Endothelial cell of umbilical vein (primary cell): Measurements from ENCODE around the gene STK39. TPM values are rescaled to one million over a fixed set of nuclear protein-coding genes. Genes with fewer than 3 reads are reported as not detected.

Source experiments
- BruUV-seq: library from RNA; stranded (reverse); fragments of 400-500 nt; replicated peaks from 2 replicates; lab custom pipeline; 2021; lab: Mats Ljungman, UMichigan
- CTCF ChIA-PET: fragments of 300-600, 350-600 bp; sonication (Branson Sonifier 250); formaldehyde crosslinking; loops from one replicate; lab custom pipeline; 2021; ENCODE audit warnings: antibody characterized with exemption, inconsistent platforms; lab: Charles Lee
- POLR2A ChIA-PET: fragments of 300-600, 350-600 bp; sonication (Branson Sonifier 250); formaldehyde crosslinking; loops from one replicate; lab custom pipeline; 2021; ENCODE audit warnings: antibody characterized with exemption, inconsistent platforms; lab: Charles Lee
- DNase-seq: peaks from one replicate; pipeline ENCODE4 v3.0.0-alpha.2; 2011; ENCODE audit warnings: low read depth, low spot score
- FAIRE-seq: peaks from 2 replicates; lab custom pipeline; 2011; peaks lifted over from hg19 to GRCh38; lab: Jason Lieb, UNC
- H2AFZ ChIP-seq: 2 replicates; pipeline ENCODE4 v1.6.0; 2012; ENCODE audit warnings: low read depth, low read length, control low read depth, inconsistent platforms
- H3K27ac ChIP-seq: 2 replicates; pipeline ENCODE4 v1.5.1; 2011; ENCODE audit warnings: low read depth, mild to moderate bottlenecking, control low read depth, low read length, moderate library complexity; ENCODE audit not compliant: insufficient read depth
- H3K27me3 ChIP-seq, 2 experiments: 2 replicates each; pipeline versions ENCODE4 v1.6.0 to v1.6.1; 2011; ENCODE audit warnings: low read length in 2 of 2, mixed read lengths in 1 of 2; ENCODE audit not compliant: control insufficient read depth in 2 of 2, insufficient read depth in 2 of 2
- H3K36me3 ChIP-seq, 2 experiments: 2 replicates in 1 of 2; 3 replicates in 1 of 2; pipeline ENCODE4 v1.5.1; 2011; ENCODE audit warnings: low read length in 2 of 2, mild to moderate bottlenecking in 1 of 2, moderate library complexity in 1 of 2; ENCODE audit not compliant: control insufficient read depth in 2 of 2, insufficient read depth in 2 of 2; ENCODE audit errors: extremely low read depth in 1 of 2
- H3K4me1 ChIP-seq: 3 replicates; pipeline ENCODE4 v1.5.1; 2011; ENCODE audit warnings: mild to moderate bottlenecking, low read length; ENCODE audit not compliant: control insufficient read depth, insufficient read depth; ENCODE audit errors: extremely low read depth
- H3K4me2 ChIP-seq: 2 replicates; pipeline ENCODE4 v1.6.1; 2011; ENCODE audit warnings: low read length, control low read depth, mixed read lengths; ENCODE audit not compliant: insufficient read depth
- H3K4me3 ChIP-seq, 3 experiments: fragments of 200-600 bp in 1 of 3; sonication (generic), shearing (Covaris generic) in 1 of 3; replicated peaks in 1 of 3; 2 replicates each; pipeline ENCODE4 v1.5.1; 2011 to 2016; ENCODE audit warnings: control low read depth in 3 of 3, low read length in 3 of 3, mild to moderate bottlenecking in 2 of 3, inconsistent platforms in 1 of 3, low read depth in 1 of 3, moderate library complexity in 1 of 3; ENCODE audit not compliant: insufficient read depth in 1 of 3
- H3K79me2 ChIP-seq: 2 replicates; pipeline ENCODE4 v1.6.0; 2012; ENCODE audit warnings: low read length, inconsistent platforms; ENCODE audit not compliant: control insufficient read depth, insufficient read depth
- H3K9ac ChIP-seq: replicated peaks from 2 replicates; pipeline ENCODE3; 2011; ENCODE audit warnings: low read length, control low read depth; ENCODE audit not compliant: insufficient read depth; ENCODE audit errors: extremely low read depth
- H3K9me1 ChIP-seq: replicated peaks from 3 replicates; pipeline ENCODE4 v1.6.0; 2011; ENCODE audit warnings: mild to moderate bottlenecking, low read length; ENCODE audit not compliant: control insufficient read depth, insufficient read depth; ENCODE audit errors: extremely low read depth
- H3K9me3 ChIP-seq: replicated peaks from 2 replicates; pipeline ENCODE4 v1.5.1; 2012; ENCODE audit warnings: low read length, inconsistent platforms; ENCODE audit not compliant: control insufficient read depth, insufficient read depth
- H4K20me1 ChIP-seq: replicated peaks from 2 replicates; pipeline ENCODE3; 2011; ENCODE audit warnings: mild to moderate bottlenecking, low read length; ENCODE audit not compliant: control insufficient read depth, insufficient read depth; ENCODE audit errors: extremely low read depth
- CTCF ChIP-seq, 2 donors: IDR thresholded peaks; 1 replicate in 1 of 2; 2 replicates in 1 of 2; pipeline ENCODE4 v1.5.1; 2011; ENCODE audit warnings: low read length in 2 of 2, mild to moderate bottlenecking in 2 of 2, moderate library complexity in 2 of 2, control low read depth in 1 of 2, inconsistent platforms in 1 of 2, low read depth in 1 of 2; ENCODE audit not compliant: insufficient read depth in 1 of 2; ENCODE audit errors: extremely low read depth in 1 of 2
- EZH2 ChIP-seq: IDR thresholded peaks from 2 replicates; pipeline ENCODE4 v1.6.1; 2012; ENCODE audit warnings: borderline replicate concordance, low read depth, mild to moderate bottlenecking, moderate library complexity, low read length, inconsistent platforms; ENCODE audit not compliant: severe bottlenecking
- FOS ChIP-seq: IDR thresholded peaks from 2 replicates; pipeline ENCODE4 v1.6.1; 2011; ENCODE audit warnings: mild to moderate bottlenecking, low read length, moderate library complexity, borderline replicate concordance; ENCODE audit not compliant: insufficient read depth
- GATA2 ChIP-seq: IDR thresholded peaks from 2 replicates; pipeline ENCODE4 v1.7.0; 2011; ENCODE audit warnings: low read depth, mild to moderate bottlenecking, moderate library complexity, mixed read lengths, low read length; ENCODE audit not compliant: insufficient read length, insufficient read depth
- JUN ChIP-seq: IDR thresholded peaks from 2 replicates; pipeline ENCODE4 v1.6.1; 2011; ENCODE audit warnings: borderline replicate concordance, low read depth; ENCODE audit not compliant: insufficient read length, insufficient read depth
- MAX ChIP-seq: IDR thresholded peaks from 2 replicates; pipeline ENCODE4 v1.6.1; 2011; ENCODE audit not compliant: insufficient read depth, insufficient read length
- MYC ChIP-seq: IDR thresholded peaks from one replicate; pipeline ENCODE4 v1.6.1; 2011; ENCODE audit warnings: mild to moderate bottlenecking, low read depth, low read length
- POLR2A ChIP-seq: IDR thresholded peaks from 2 replicates; pipeline ENCODE4 v1.6.1; 2012; ENCODE audit warnings: low read depth, mild to moderate bottlenecking, control low read depth, low read length
- POLR2AphosphoS5 ChIP-seq: IDR thresholded peaks from 2 replicates; pipeline ENCODE4 v1.6.1; 2012; ENCODE audit warnings: low read depth, mild to moderate bottlenecking, control low read depth, low read length, moderate library complexity; ENCODE audit not compliant: insufficient read depth
- dilution Hi-C: fragments of 300-500 bp; cut with MboI; formaldehyde crosslinking; loops from one replicate; pipeline ENCODE4 v1.15.0; 2019; ENCODE audit warnings: low sequenced_read_pairs; ENCODE audit not compliant: extremely low pct_ligation_motif_present
- intact Hi-C: fragments of 100-400 bp; cut with micrococcal nuclease; formaldehyde crosslinking; loops from one replicate; pipeline ENCODE4 v1.10.0; 2022
- polyA plus RNA-seq, 4 experiments: library from polyadenylated mRNA; depleted of rRNA in 3 of 4; stranded (reverse) in 3 of 4; unstranded in 1 of 4; fragments of >200 nt; gene quantifications; 2 replicates each; pipeline versions ENCODE4 v1.2.1 to v1.2.3, GENCODE V29; 2011 to 2012; ENCODE audit warnings: missing spikeins in 1 of 4
- total RNA-seq: library from RNA; stranded (reverse); gene quantifications from 2 replicates; pipeline ENCODE4 v1.2.3, GENCODE V29; 2021

STK39 gene
- total and polyA plus RNA-seq, 2 donors (not counting 3 experiments of a cell fraction or from before 2014, with no cell fraction given), result 4.6 to 13.1 TPM

- no peaks in the 10 kb centered on the region for H3K79me2 ChIP-seq
- H3K27ac ChIP-seq, result no peak overlapping the region
- no peak for TF ChIP-seq MYC
- no peak for TF ChIP-seq FOS
- TF ChIP-seq JUN, result no peak
- no peak for TF ChIP-seq POLR2AphosphoS5
- no peaks in the 10 kb centered on the region for H3K36me3 ChIP-seq
- H4K20me1 ChIP-seq, result no peaks in the 10 kb centered on the region
- no peak overlapping the region for H3K4me2 ChIP-seq
- no TSS peak for BruUV-seq
- intact Hi-C loops, result no loop called here
- H3K9me3 ChIP-seq, result no peaks in the 10 kb centered on the region
- no peaks in the 10 kb centered on the region for H3K27me3 ChIP-seq
- no peak for DNase-seq
- no peaks in the 10 kb centered on the region for H3K4me1 ChIP-seq
- dilution Hi-C loops, result no loop called here
- POLR2A ChIA-PET, result no interaction called here
- H3K9me1 ChIP-seq, result no peaks in the 10 kb centered on the region
- H2AFZ ChIP-seq, result no peak overlapping the region
- no peak for FAIRE-seq
- H3K9ac ChIP-seq, result no peak overlapping the region
- CTCF ChIA-PET, result no interaction called here
- no peak overlapping the region for H3K4me3 ChIP-seq
Observed at GRCh38 chr2:168089200-168089599, 158.2 kb downstream of the STK39 start.

GRCh38 chr2:168087401-168087800 lies 160.0 kb downstream of the STK39 start:
- H3K9me1 ChIP-seq, result no peaks in the 10 kb centered on the region
- dilution Hi-C loops, result no loop called here
- no peak overlapping the region for H3K27ac ChIP-seq
- no peaks in the 10 kb centered on the region for H3K36me3 ChIP-seq
- H3K27me3 ChIP-seq, result no peaks in the 10 kb centered on the region
- H3K79me2 ChIP-seq, result no peaks in the 10 kb centered on the region
- no peak overlapping the region for H3K9ac ChIP-seq
- no peaks in the 10 kb centered on the region for H3K9me3 ChIP-seq
- no peak overlapping the region for H2AFZ ChIP-seq
- H3K4me1 ChIP-seq, result no peaks in the 10 kb centered on the region
- H4K20me1 ChIP-seq, result no peaks in the 10 kb centered on the region
- H3K4me2 ChIP-seq, result no peak overlapping the region
- FAIRE-seq (no peak), DNase-seq (no peak)
- H3K4me3 ChIP-seq, result no peak overlapping the region
- intact Hi-C loops, result no loop called here
- ChIA-PET CTCF (interaction anchor here (0.9 kb wide), 1 partner anchor 32 kb away, joined by 4 read pairs; no protein-coding TSS in a partner anchor), POLR2A (no interaction called here)
- TF ChIP-seq EZH2 (no peak), FOS (no peak), MYC (no peak), MAX (no peak), CTCF (IDR thresholded peaks at IDR 0.05; ENCODE audit: extremely low read depth in 1 of 2, insufficient read depth in 1 of 2, low read depth in 1 of 2, low read length in 2 of 2) (no peak), POLR2A (no peak), GATA2 (no peak), JUN (no peak)
- no TSS peak for BruUV-seq
